H9 (cell line): ENCODE data around the gene TXNDC12. TPM values are rescaled to one million over a fixed set of nuclear protein-coding genes. Genes with fewer than 3 reads are reported as not detected.
A peak's percentile ranks its signal among the peaks of the same experiment; 100 is the strongest.

ENCODE experiments used
- DNase-seq: peaks from one replicate; pipeline ENCODE4 v3.0.0-alpha.2; 2017
- H2AFZ ChIP-seq: one replicate; pipeline ENCODE4 v1.6.1; 2013; ENCODE audit warnings: mild to moderate bottlenecking, low read length, control low read depth, moderate library complexity
- H2AK5ac ChIP-seq: 2 replicates; pipeline ENCODE4 v1.6.1; 2013; ENCODE audit warnings: low read length, control low read depth, mixed read lengths; ENCODE audit not compliant: insufficient read length
- H2BK120ac ChIP-seq: one replicate; pipeline ENCODE4 v1.6.1; 2013; ENCODE audit warnings: low read depth, mild to moderate bottlenecking, low read length, control low read depth, inconsistent platforms; ENCODE audit not compliant: poor library complexity, severe bottlenecking
- H2BK12ac ChIP-seq: 2 replicates; pipeline ENCODE4 v1.6.1; 2013; ENCODE audit warnings: low read length, control low read depth, mixed read lengths, low read depth; ENCODE audit not compliant: insufficient read length
- H2BK15ac ChIP-seq: 2 replicates; pipeline ENCODE4 v1.6.1; 2013; ENCODE audit warnings: low read depth, low read length, control low read depth
- H2BK20ac ChIP-seq: one replicate; pipeline ENCODE4 v1.6.1; 2013; ENCODE audit warnings: low read depth, mild to moderate bottlenecking, low read length, control low read depth, inconsistent platforms; ENCODE audit not compliant: poor library complexity, severe bottlenecking
- H2BK5ac ChIP-seq: 2 replicates; pipeline ENCODE4 v1.6.1; 2013; ENCODE audit warnings: low read length, control low read depth, mixed read lengths; ENCODE audit not compliant: insufficient read length
- H3K14ac ChIP-seq: 2 replicates; pipeline ENCODE4 v1.6.1; 2013; ENCODE audit warnings: low read length, control low read depth; ENCODE audit not compliant: insufficient read depth
- H3K18ac ChIP-seq: 2 replicates; pipeline ENCODE4 v1.6.1; 2013; ENCODE audit warnings: low read depth, mild to moderate bottlenecking, mixed read lengths, low read length, control low read depth; ENCODE audit not compliant: insufficient read length
- H3K23ac ChIP-seq: 2 replicates; pipeline ENCODE4 v1.6.1; 2013; ENCODE audit warnings: low read length, control low read depth, mixed read lengths, low read depth; ENCODE audit not compliant: insufficient read length
- H3K23me2 ChIP-seq: 2 replicates; pipeline ENCODE4 v1.6.1; 2013; ENCODE audit warnings: low read depth, mild to moderate bottlenecking, mixed read lengths, low read length, control low read depth; ENCODE audit not compliant: insufficient read length, poor library complexity, severe bottlenecking
- H3K27ac ChIP-seq: 2 replicates; pipeline ENCODE4 v1.5.1; 2013; ENCODE audit warnings: low read length, control low read depth, mixed read lengths, low read depth; ENCODE audit not compliant: insufficient read length
- H3K27me3 ChIP-seq: 2 replicates; pipeline ENCODE4 v1.6.1; 2013; ENCODE audit warnings: low read length, control low read depth, inconsistent platforms; ENCODE audit not compliant: insufficient read depth
- H3K4ac ChIP-seq: 2 replicates; pipeline ENCODE4 v1.6.1; 2013; ENCODE audit warnings: low read depth, mild to moderate bottlenecking, control low read depth, inconsistent platforms, low read length, moderate library complexity
- H3K4me1 ChIP-seq: 2 replicates; pipeline ENCODE4 v1.6.1; 2013; ENCODE audit warnings: low read length, control low read depth, inconsistent platforms; ENCODE audit not compliant: insufficient read depth
- H3K4me2 ChIP-seq: 2 replicates; pipeline ENCODE4 v1.6.1; 2013; ENCODE audit warnings: low read length, control low read depth, mixed read lengths; ENCODE audit not compliant: insufficient read length, insufficient read depth
- H3K56ac ChIP-seq: 2 replicates; pipeline ENCODE4 v1.6.1; 2013; ENCODE audit warnings: low read depth, mild to moderate bottlenecking, mixed read lengths, low read length, control low read depth; ENCODE audit not compliant: insufficient read length
- H3K79me1 ChIP-seq: 2 replicates; pipeline ENCODE4 v1.6.1; 2013; ENCODE audit warnings: low read depth, mild to moderate bottlenecking, moderate library complexity, low read length, control low read depth, inconsistent platforms; ENCODE audit not compliant: insufficient read depth, poor library complexity, severe bottlenecking
- H3K79me2 ChIP-seq: 2 replicates; pipeline ENCODE4 v1.6.1; 2013; ENCODE audit warnings: low read length, control low read depth, inconsistent platforms; ENCODE audit not compliant: insufficient read depth
- H3K9ac ChIP-seq: 2 replicates; pipeline ENCODE4 v1.6.1; 2013; ENCODE audit warnings: low read length, control low read depth, mixed read lengths; ENCODE audit not compliant: insufficient read length; ENCODE audit errors: extremely low read depth
- H3K9me3 ChIP-seq: one replicate; pipeline ENCODE4 v1.6.1; 2013; ENCODE audit warnings: low read depth, low read length, inconsistent platforms; ENCODE audit not compliant: control insufficient read depth
- H3T11ph ChIP-seq: one replicate; pipeline ENCODE4 v1.6.1; 2013; ENCODE audit warnings: mild to moderate bottlenecking, low read length, control low read depth, inconsistent platforms
- H4K20me1 ChIP-seq: one replicate; pipeline ENCODE4 v1.6.1; 2013; ENCODE audit not compliant: control insufficient read depth, insufficient read length, insufficient read depth
- H4K5ac ChIP-seq: 2 replicates; pipeline ENCODE4 v1.6.1; 2013; ENCODE audit warnings: low read depth, mild to moderate bottlenecking, mixed read lengths, low read length, control low read depth; ENCODE audit not compliant: insufficient read length
- H4K8ac ChIP-seq: replicated peaks from 2 replicates; pipeline ENCODE4 v1.6.1; 2013; ENCODE audit warnings: low read length, control low read depth, mixed read lengths, low read depth; ENCODE audit not compliant: insufficient read length
- H4K91ac ChIP-seq: 2 replicates; pipeline ENCODE4 v1.6.1; 2013; ENCODE audit warnings: low read depth, mild to moderate bottlenecking, moderate library complexity, mixed read lengths, low read length, control low read depth; ENCODE audit not compliant: insufficient read length
- H3K27ac Mint-ChIP-seq, 3 experiments: 2 replicates in 2 of 3; 3 replicates in 1 of 3; pipeline ENCODE4 v1.8.0; 2020 to 2021; ENCODE audit warnings: mixed read lengths in 3 of 3, mild to moderate bottlenecking in 1 of 3, moderate library complexity in 1 of 3
- H3K27me3 Mint-ChIP-seq: 2 replicates; pipeline ENCODE4 v1.8.0; 2021; ENCODE audit warnings: low read depth, mild to moderate bottlenecking, moderate library complexity, mixed read lengths
- H3K36me3 Mint-ChIP-seq, 3 experiments: 2 replicates in 2 of 3; 3 replicates in 1 of 3; pipeline ENCODE4 v1.8.0; 2020 to 2021; ENCODE audit warnings: low read depth in 3 of 3, mixed read lengths in 3 of 3; ENCODE audit not compliant: insufficient read depth in 1 of 3
- H3K4me1 Mint-ChIP-seq, 2 experiments: 2 replicates each; pipeline ENCODE4 v1.8.0; 2020; ENCODE audit warnings: mixed read lengths in 2 of 2
- H3K4me3 Mint-ChIP-seq, 2 experiments: 2 replicates in 1 of 2; 3 replicates in 1 of 2; pipeline ENCODE4 v1.8.0; 2020 to 2021; ENCODE audit warnings: mild to moderate bottlenecking in 2 of 2, mixed read lengths in 2 of 2, moderate library complexity in 1 of 2
- H3K9me3 Mint-ChIP-seq, 2 experiments: 2 replicates in 1 of 2; 3 replicates in 1 of 2; pipeline ENCODE4 v1.8.0; 2020; ENCODE audit warnings: mild to moderate bottlenecking in 2 of 2, mixed read lengths in 2 of 2, moderate library complexity in 1 of 2
- WGBS: extraction: QIAGEN DNeasy Blood & Tissue Kit; methylation state at CpG from one replicate; pipeline ENCODE4 v1.1.7; 2013; ENCODE audit warnings: missing lambda C conversion rate, low lambda C conversion rate, mixed read lengths; ENCODE audit not compliant: insufficient read length; ENCODE audit errors: extremely low coverage; 5-methylcytosine and 5-hydroxymethylcytosine counted together
- total RNA-seq: library from RNA; stranded (reverse); gene quantifications from 2 replicates; pipeline ENCODE4 v1.2.1, GENCODE V29; 2021
- TF ChIP-seq, protein P1 (sequence below): fragments of 200-600 bp; sonication (generic); conservative IDR thresholded peaks from 3 replicates; pipeline ENCODE4 v1.8.0; 2021; ENCODE audit warnings: antibody characterized with exemption, mild to moderate bottlenecking

The TXNDC12 gene
- total RNA-seq, 1 experiment from 2014 or later, result 82.1 TPM

GRCh38 chr1:51997974-51998382 lies 57.0 kb downstream of the TXNDC12 start:
- Histone ChIP-seq H2BK120ac (no peak overlapping the region), H2BK5ac (no peak overlapping the region), H3K14ac (no peak overlapping the region), H3K56ac (no peak overlapping the region), H4K20me1 (no peaks in the 10 kb centered on the region), H3K9me3 (no peaks in the 10 kb centered on the region), H3K18ac (no peak overlapping the region), H4K91ac (no peak overlapping the region), H3K23me2 (no peaks in the 10 kb centered on the region), H2AFZ (no peak overlapping the region), H3K79me2 (no peaks in the 10 kb centered on the region), H3K27me3 (no peaks in the 10 kb centered on the region), H3K23ac (no peak overlapping the region), H3K9ac (no peak overlapping the region), H3K27ac (no peak overlapping the region), H3K4me2 (peak overlapping the region; percentile 26), H3T11ph (no peak overlapping the region), H2BK20ac (no peak overlapping the region), H2BK15ac (no peak overlapping the region), H3K4me1 (peaks cover 2% of the 10 kb centered on the region; the same call in 1 of the 2 replicates), H2AK5ac (no peak overlapping the region), H2BK12ac (no peak overlapping the region), H3K4ac (no peak overlapping the region), H3K79me1 (no peaks in the 10 kb centered on the region), H4K5ac (no peak overlapping the region), H4K8ac (no peak overlapping the region)
- H3K27me3 Mint-ChIP-seq, result peaks cover 4% of the 10 kb centered on the region
- TF ChIP-seq, protein P1, sequence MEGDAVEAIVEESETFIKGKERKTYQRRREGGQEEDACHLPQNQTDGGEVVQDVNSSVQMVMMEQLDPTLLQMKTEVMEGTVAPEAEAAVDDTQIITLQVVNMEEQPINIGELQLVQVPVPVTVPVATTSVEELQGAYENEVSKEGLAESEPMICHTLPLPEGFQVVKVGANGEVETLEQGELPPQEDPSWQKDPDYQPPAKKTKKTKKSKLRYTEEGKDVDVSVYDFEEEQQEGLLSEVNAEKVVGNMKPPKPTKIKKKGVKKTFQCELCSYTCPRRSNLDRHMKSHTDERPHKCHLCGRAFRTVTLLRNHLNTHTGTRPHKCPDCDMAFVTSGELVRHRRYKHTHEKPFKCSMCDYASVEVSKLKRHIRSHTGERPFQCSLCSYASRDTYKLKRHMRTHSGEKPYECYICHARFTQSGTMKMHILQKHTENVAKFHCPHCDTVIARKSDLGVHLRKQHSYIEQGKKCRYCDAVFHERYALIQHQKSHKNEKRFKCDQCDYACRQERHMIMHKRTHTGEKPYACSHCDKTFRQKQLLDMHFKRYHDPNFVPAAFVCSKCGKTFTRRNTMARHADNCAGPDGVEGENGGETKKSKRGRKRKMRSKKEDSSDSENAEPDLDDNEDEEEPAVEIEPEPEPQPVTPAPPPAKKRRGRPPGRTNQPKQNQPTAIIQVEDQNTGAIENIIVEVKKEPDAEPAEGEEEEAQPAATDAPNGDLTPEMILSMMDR, result no peak
- peak; percentile 65 for DNase-seq
- WGBS, result no CpG with 5 or more reads among the region's 5 CpGs
- H3K4me3 Mint-ChIP-seq, result peak overlapping the region in 1 of 2 experiments; percentile 33; a peak in 1 of 5 replicates
- no peaks in the 10 kb centered on the region for H3K9me3 Mint-ChIP-seq
- H3K4me1 Mint-ChIP-seq, result peaks cover 12 to 18% of the 10 kb centered on the region in 2 experiments
- peak overlapping the region in 1 of 3 experiments; percentile 7; a peak in 1 of 7 replicates for H3K27ac Mint-ChIP-seq
- H3K36me3 Mint-ChIP-seq, result no peaks in the 10 kb centered on the region
